H1 (cell line): ENCODE measurements around the gene TRIM24. TPM values are rescaled to one million over a fixed set of nuclear protein-coding genes. Genes with fewer than 3 reads are reported as not detected.

Experiments
- CTCF ChIA-PET: fragments of 300-600 bp; sonication (Branson Sonifier 250); formaldehyde crosslinking; loops from one replicate; lab custom pipeline; 2021; ENCODE audit not compliant: partially characterized antibody; lab: Charles Lee
- POLR2A ChIA-PET: fragments of 300-600 bp; sonication (Branson Sonifier 250); formaldehyde crosslinking; loops from one replicate; lab custom pipeline; 2021; ENCODE audit warnings: inconsistent platforms; ENCODE audit not compliant: partially characterized antibody; lab: Charles Lee
- DNase-seq, 2 experiments: peaks; one replicate each; pipeline versions ENCODE4 v3.0.0 to v3.0.0-alpha.2; 2010 to 2022; ENCODE audit warnings: low spot score in 2 of 2, low read depth in 1 of 2, mixed read lengths in 1 of 2
- FAIRE-seq: peaks from 2 replicates; lab custom pipeline; 2011; peaks lifted over from hg19 to GRCh38; lab: Jason Lieb, UNC
- H2AFZ ChIP-seq: 2 replicates; pipeline ENCODE4 v1.8.1; 2012; ENCODE audit warnings: low read length, inconsistent platforms
- H2AK5ac ChIP-seq: 2 replicates; pipeline ENCODE4 v1.6.1; 2013; ENCODE audit warnings: low read depth, low read length
- H2BK120ac ChIP-seq: replicated peaks from 2 replicates; pipeline ENCODE3; 2013; ENCODE audit warnings: low read depth, low read length, inconsistent platforms
- H2BK12ac ChIP-seq: 2 replicates; pipeline ENCODE4 v1.6.1; 2013; ENCODE audit warnings: low read depth, low read length
- H2BK15ac ChIP-seq: 2 replicates; pipeline ENCODE4 v1.6.1; 2013; ENCODE audit warnings: low read length
- H2BK20ac ChIP-seq: 2 replicates; pipeline ENCODE4 v1.6.1; 2013; ENCODE audit warnings: low read length
- H2BK5ac ChIP-seq: 2 replicates; pipeline ENCODE4 v1.6.1; 2013; ENCODE audit warnings: low read depth, low read length
- H3K14ac ChIP-seq: 2 replicates; pipeline ENCODE4 v1.6.1; 2013; ENCODE audit warnings: inconsistent platforms; ENCODE audit not compliant: insufficient read length
- H3K18ac ChIP-seq: 2 replicates; pipeline ENCODE4 v1.6.1; 2013; ENCODE audit warnings: low read length; ENCODE audit errors: extremely low read depth
- H3K23ac ChIP-seq: 2 replicates; pipeline ENCODE4 v1.6.1; 2013; ENCODE audit warnings: inconsistent platforms; ENCODE audit not compliant: insufficient read length
- H3K23me2 ChIP-seq: 2 replicates; pipeline ENCODE4 v1.6.1; 2013; ENCODE audit warnings: low read depth, low read length
- H3K27ac ChIP-seq: 2 replicates; pipeline ENCODE4 v1.6.1; 2011; ENCODE audit warnings: low read depth, low read length, inconsistent platforms
- H3K27me3 ChIP-seq, 4 experiments: replicated peaks in 1 of 4; 1 replicate in 1 of 4; 2 replicates in 3 of 4; pipeline versions ENCODE4 v1.6.1 to v1.8.1; 2011 to 2013; ENCODE audit warnings: low read length in 3 of 4, mild to moderate bottlenecking in 3 of 4, inconsistent platforms in 2 of 4, mixed read lengths in 2 of 4, moderate library complexity in 1 of 4; ENCODE audit not compliant: control insufficient read depth in 3 of 4, insufficient read depth in 3 of 4; ENCODE audit errors: extremely low read depth in 1 of 4
- H3K36me3 ChIP-seq, 4 experiments: 2 replicates each; pipeline versions ENCODE4 v1.6.1 to v1.8.1; 2011 to 2013; ENCODE audit warnings: mild to moderate bottlenecking in 4 of 4, low read length in 3 of 4, moderate library complexity in 2 of 4, control low read depth in 1 of 4, inconsistent platforms in 1 of 4; ENCODE audit not compliant: insufficient read depth in 4 of 4, control insufficient read depth in 2 of 4
- H3K4ac ChIP-seq: replicated peaks from 2 replicates; pipeline ENCODE3; 2013; ENCODE audit warnings: low read length, low read depth, mixed read lengths, inconsistent platforms; ENCODE audit not compliant: insufficient read length
- H3K4me1 ChIP-seq, 4 experiments: replicated peaks in 1 of 4; 1 replicate in 1 of 4; 2 replicates in 3 of 4; pipeline versions ENCODE4 v1.6.1 to v1.8.1; 2011 to 2013; ENCODE audit warnings: low read length in 3 of 4, inconsistent platforms in 2 of 4, mixed read lengths in 1 of 4; ENCODE audit not compliant: insufficient read depth in 4 of 4, control insufficient read depth in 3 of 4
- H3K4me2 ChIP-seq, 2 experiments: 2 replicates each; pipeline versions ENCODE4 v1.6.1 to v1.8.1; 2011 to 2013; ENCODE audit warnings: low read depth in 2 of 2, low read length in 2 of 2, control low read depth in 1 of 2, inconsistent platforms in 1 of 2, mild to moderate bottlenecking in 1 of 2; ENCODE audit not compliant: insufficient read depth in 1 of 2
- H3K4me3 ChIP-seq, 4 experiments: fragments of 200-600, 300-600 bp in 1 of 4; sonication (generic), shearing (Covaris generic), sonication (Bioruptor Twin) in 1 of 4; 2 replicates each; pipeline versions ENCODE4 v1.5.1 to v1.8.1; 2011 to 2016; ENCODE audit warnings: low read length in 4 of 4, low read depth in 3 of 4, control low read depth in 2 of 4, inconsistent platforms in 2 of 4, mild to moderate bottlenecking in 2 of 4, mixed read lengths in 1 of 4, moderate library complexity in 1 of 4; ENCODE audit not compliant: insufficient read depth in 2 of 4; ENCODE audit errors: extremely low read depth in 1 of 4
- H3K56ac ChIP-seq: replicated peaks from 2 replicates; pipeline ENCODE3; 2013; ENCODE audit warnings: low read depth, mild to moderate bottlenecking, mixed read lengths, low read length, inconsistent platforms; ENCODE audit not compliant: insufficient read length
- H3K79me1 ChIP-seq: 2 replicates; pipeline ENCODE4 v1.6.1; 2013; ENCODE audit warnings: low read depth, low read length, control low read depth
- H3K79me2 ChIP-seq, 2 experiments: 2 replicates each; pipeline versions ENCODE4 v1.6.1 to v1.8.1; 2012 to 2013; ENCODE audit warnings: low read length in 2 of 2, mild to moderate bottlenecking in 2 of 2, inconsistent platforms in 1 of 2; ENCODE audit not compliant: insufficient read depth in 2 of 2, control insufficient read depth in 1 of 2
- H3K9ac ChIP-seq, 4 experiments: replicated peaks in 1 of 4; 1 replicate in 1 of 4; 2 replicates in 3 of 4; pipeline versions ENCODE4 v1.6.1 to v1.8.1; 2011 to 2013; ENCODE audit warnings: low read depth in 3 of 4, low read length in 3 of 4, control low read depth in 2 of 4, mild to moderate bottlenecking in 2 of 4, moderate library complexity in 2 of 4, inconsistent platforms in 1 of 4; ENCODE audit errors: extremely low read depth in 1 of 4
- H3K9me3 ChIP-seq, 2 experiments: 2 replicates each; pipeline versions ENCODE4 v1.6.1 to v1.8.1; 2012 to 2013; ENCODE audit warnings: mild to moderate bottlenecking in 2 of 2, moderate library complexity in 2 of 2, control low read depth in 1 of 2, inconsistent platforms in 1 of 2, low read depth in 1 of 2, low read length in 1 of 2, mixed read lengths in 1 of 2; ENCODE audit not compliant: insufficient read depth in 2 of 2
- H4K20me1 ChIP-seq, 2 experiments: replicated peaks in 1 of 2; 2 replicates each; pipeline versions ENCODE3 to v1.8.1; 2011 to 2013; ENCODE audit warnings: inconsistent platforms in 2 of 2, low read length in 2 of 2, mild to moderate bottlenecking in 1 of 2; ENCODE audit not compliant: insufficient read depth in 2 of 2, control insufficient read depth in 1 of 2
- H4K5ac ChIP-seq: 2 replicates; pipeline ENCODE4 v1.6.1; 2013; ENCODE audit warnings: low read length, low read depth, mixed read lengths, inconsistent platforms; ENCODE audit not compliant: insufficient read length
- H4K8ac ChIP-seq: 2 replicates; pipeline ENCODE4 v1.8.0; 2013; ENCODE audit warnings: mild to moderate bottlenecking, moderate library complexity, low read length, inconsistent platforms; ENCODE audit not compliant: insufficient read depth; ENCODE audit errors: extremely low read depth
- H4K91ac ChIP-seq: replicated peaks from 2 replicates; pipeline ENCODE3; 2013; ENCODE audit warnings: low read length, mixed read lengths, inconsistent platforms; ENCODE audit not compliant: insufficient read length
- MAFK ChIP-seq: IDR thresholded peaks from 2 replicates; pipeline ENCODE4 v1.6.1; 2012; ENCODE audit warnings: low read depth, mild to moderate bottlenecking, improper control_type of control experiment, low read length
- RNF2 ChIP-seq: fragments of 200-900, 300-1000 bp; sonication (generic); IDR thresholded peaks from 2 replicates; pipeline ENCODE4 v1.7.1; 2016; ENCODE audit warnings: borderline replicate concordance, low read depth, mild to moderate bottlenecking, antibody characterized with exemption, low read length; ENCODE audit not compliant: poor library complexity, severe bottlenecking; ENCODE audit errors: missing control alignments
- RXRA ChIP-seq: IDR thresholded peaks from 2 replicates; pipeline ENCODE4 v1.6.1; 2011; ENCODE audit warnings: low read depth, mild to moderate bottlenecking, low read length, moderate library complexity; ENCODE audit not compliant: insufficient read depth
- WGBS, 2 experiments: shearing (Covaris generic) in 1 of 2; methylation state at CpG; one replicate each; pipeline versions ENCODE4 v1.1.6 to v1.1.7; 2013 to 2015; ENCODE audit warnings: low lambda C conversion rate in 2 of 2, mixed read lengths in 2 of 2, inconsistent platforms in 1 of 2, low coverage in 1 of 2, missing lambda C conversion rate in 1 of 2; ENCODE audit not compliant: insufficient replicate concordance in 2 of 2, insufficient coverage in 1 of 2, insufficient read length in 1 of 2; ENCODE audit errors: extremely low coverage in 1 of 2, missing lambda C conversion rate in 1 of 2; 5-methylcytosine and 5-hydroxymethylcytosine counted together
- polyA plus RNA-seq, 7 experiments: library from polyadenylated mRNA; depleted of rRNA in 3 of 7; stranded (reverse) in 5 of 7; unstranded in 2 of 7; fragments of >200 nt in 5 of 7; fragments of 200-250 nt in 2 of 7; gene quantifications; 1 replicate in 5 of 7; 2 replicates in 1 of 7; 4 replicates in 1 of 7; pipeline versions ENCODE4 v1.2.1 to v1.2.3, GENCODE V29; 2011 to 2013; ENCODE audit warnings: missing spikeins in 2 of 7, mixed read lengths in 2 of 7
- total RNA-seq: library from RNA; stranded (reverse); fragmentation: NEBNext Ultra II Directional; extraction: Animal tissue kit (Norgen Biotek cat#: 25700); gene quantifications from 2 replicates; pipeline ENCODE4 v1.2.1, GENCODE V29; 2021

The TRIM24 gene
- total and polyA plus RNA-seq, 2 of the 8 experiments (the other 6 are each of a cell fraction or from before 2014, with no cell fraction given) = 67.6 to 149 TPM

DNA sequence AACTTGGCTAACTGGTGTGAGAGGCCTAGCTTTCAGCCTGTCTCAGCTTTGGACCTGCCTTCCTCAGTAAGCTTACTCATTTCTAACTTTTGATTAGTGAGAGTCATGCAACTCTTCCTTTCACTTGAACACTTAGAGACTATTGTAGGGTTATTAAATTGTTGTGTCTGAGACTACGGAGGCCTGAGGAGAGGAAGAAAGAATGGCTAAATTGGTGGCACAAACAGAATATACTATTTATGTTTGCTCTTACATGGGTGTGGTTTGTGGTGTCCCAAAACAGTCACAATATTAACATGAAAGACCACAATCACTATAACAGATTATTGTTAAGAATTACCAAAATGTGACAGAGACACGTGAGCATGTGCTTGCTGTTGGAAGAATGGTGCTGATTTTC, 82.1 kb downstream of the TRIM24 start:
- no peak overlapping the region for H2AFZ ChIP-seq
- H3K14ac ChIP-seq = no peak overlapping the region
- no peak overlapping the region for H3K4me3 ChIP-seq
- CTCF ChIA-PET = no interaction called here
- peaks cover 0 to 3% of the 10 kb centered on the region in 2 experiments for H4K20me1 ChIP-seq
- H2BK120ac ChIP-seq = no peak overlapping the region
- no peak for DNase-seq
- no peak overlapping the region for H4K91ac ChIP-seq
- H3K9ac ChIP-seq = no peak overlapping the region
- H2BK12ac ChIP-seq = no peak overlapping the region
- no peak overlapping the region for H3K23ac ChIP-seq
- H2BK5ac ChIP-seq = no peak overlapping the region
- no peak overlapping the region for H3K27ac ChIP-seq
- H3K79me1 ChIP-seq = no peaks in the 10 kb centered on the region; the same call in 1 of the 2 replicates
- TF ChIP-seq RNF2 (no peak), MAFK (no peak), RXRA (no peak)
- H4K8ac ChIP-seq = no peak overlapping the region
- H3K4me1 ChIP-seq = no peaks in the 10 kb centered on the region
- POLR2A ChIA-PET = no interaction called here
- no peak overlapping the region for H3K56ac ChIP-seq
- H3K4ac ChIP-seq = no peak overlapping the region
- peaks cover 22 to 100% (median 68%) of the 10 kb centered on the region in 4 experiments for H3K36me3 ChIP-seq
- FAIRE-seq = no peak
- H3K79me2 ChIP-seq = peaks cover 0 to 91% of the 10 kb centered on the region in 2 experiments; a peak in 2 of 4 replicates
- H3K27me3 ChIP-seq = no peaks in the 10 kb centered on the region
- H2BK20ac ChIP-seq = no peak overlapping the region
- H2AK5ac ChIP-seq = no peak overlapping the region
- H3K18ac ChIP-seq = no peak overlapping the region
- 94% methylated on average over 2 of the region's 2 CpGs; no CpG with 5 or more reads in 1 of the 2 experiments for WGBS, 2 experiments
- no peak overlapping the region for H2BK15ac ChIP-seq
- no peaks in the 10 kb centered on the region for H3K9me3 ChIP-seq
- no peak overlapping the region for H4K5ac ChIP-seq
- no peaks in the 10 kb centered on the region for H3K23me2 ChIP-seq
- no peak overlapping the region for H3K4me2 ChIP-seq
